Erythroblast (primary cell): ENCODE measurements around the gene KRTAP1-4.

Experiments used
- GATA1 ChIP-seq: IDR thresholded peaks from 2 replicates; pipeline ENCODE4 v1.6.1; 2011; ENCODE audit warnings: low read depth, mild to moderate bottlenecking, control low read depth, low read length, moderate library complexity
- POLR2A ChIP-seq: IDR thresholded peaks from 2 replicates; pipeline ENCODE4 v1.6.1; 2011; ENCODE audit warnings: mild to moderate bottlenecking, low read length

DNA sequence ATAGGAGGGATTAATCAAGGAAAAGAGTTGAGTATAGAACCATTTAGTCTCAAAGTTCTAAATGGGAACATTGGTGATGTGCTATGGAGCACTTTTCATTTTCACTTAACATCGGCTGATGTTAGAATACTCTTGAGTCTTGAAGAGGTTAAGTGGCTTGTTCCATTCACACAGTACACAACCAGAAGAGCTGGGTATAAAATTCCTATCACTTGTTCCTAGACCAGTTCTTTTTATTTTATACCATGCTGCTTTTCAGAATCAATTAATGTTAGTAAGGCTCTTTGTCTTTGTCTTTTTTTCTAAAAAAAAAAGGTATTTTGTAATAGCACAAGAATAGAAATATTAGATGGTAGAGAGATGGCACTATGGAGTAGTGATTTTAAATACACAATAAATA, 13.0 kb upstream of the KRTAP1-4 start:
- TF ChIP-seq POLR2A: no peak
- no peak for TF ChIP-seq GATA1
